GM12874 (cell line): ENCODE results near the gene NFASC.

Experiments
- CTCF ChIP-seq: IDR thresholded peaks from 2 replicates; pipeline ENCODE4 v1.5.1; 2011; ENCODE audit warnings: low read depth, mild to moderate bottlenecking, control low read depth, low read length, moderate library complexity; ENCODE audit not compliant: insufficient read depth

Gene NFASC

GRCh38 chr1:205017766-205018165, 147.1 kb downstream of the NFASC start:
- TF ChIP-seq CTCF: no peak

- no peak for TF ChIP-seq CTCF
Observed at GRCh38 chr1:205018381-205018780, 147.7 kb downstream of the NFASC start.

GRCh38 chr1:205020466-205020865, 149.8 kb downstream of the NFASC start:
- no peak for TF ChIP-seq CTCF

GRCh38 chr1:205024679-205025078, 154.0 kb downstream of the NFASC start:
- TF ChIP-seq CTCF: no peak

- TF ChIP-seq CTCF: no peak
Observed at GRCh38 chr1:205025239-205025638, 154.6 kb downstream of the NFASC start.

GRCh38 chr1:205026181-205026580, 155.5 kb downstream of the NFASC start:
- no peak for TF ChIP-seq CTCF

GRCh38 chr1:205028390-205028789, 157.7 kb downstream of the NFASC start:
- TF ChIP-seq CTCF: no peak

GRCh38 chr1:205028924-205029323, 158.3 kb downstream of the NFASC start:
- TF ChIP-seq CTCF: no peak
